IPS-NIHi11 (cell line): ENCODE measurements around the gene TRAPPC8.
"Not testable (repeated sequence)": the region's sequence is repeated elsewhere in the genome, so short reads cannot be mapped to it uniquely, and the experiment has no call there.

Experiments
- DNase-seq: peaks from one replicate; pipeline ENCODE4 v3.0.0; 2012; ENCODE audit warnings: mixed read lengths, low spot score

Gene TRAPPC8

DNA sequence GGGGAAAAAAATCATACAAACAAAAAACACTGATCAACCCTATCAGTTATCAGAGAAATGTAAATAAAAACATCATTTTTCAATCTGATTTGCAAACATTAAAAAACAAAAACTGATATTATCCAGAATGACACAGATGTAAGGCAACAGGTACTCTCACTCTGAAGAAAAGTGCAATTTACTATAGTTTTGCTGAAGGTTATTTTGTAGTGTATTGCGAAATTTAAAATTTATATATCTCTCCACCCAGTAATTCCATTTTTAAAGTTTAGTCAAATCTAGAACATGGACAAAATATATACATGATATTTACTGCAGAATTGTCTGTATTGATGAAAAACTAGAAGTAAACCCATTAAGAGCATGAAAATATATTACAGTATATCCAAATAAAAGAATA, 79.8 kb downstream of the TRAPPC8 start:
- no peak for DNase-seq

GRCh38 chr18:31860488-31860887, 82.4 kb downstream of the TRAPPC8 start:
- DNase-seq: no peak

DNA sequence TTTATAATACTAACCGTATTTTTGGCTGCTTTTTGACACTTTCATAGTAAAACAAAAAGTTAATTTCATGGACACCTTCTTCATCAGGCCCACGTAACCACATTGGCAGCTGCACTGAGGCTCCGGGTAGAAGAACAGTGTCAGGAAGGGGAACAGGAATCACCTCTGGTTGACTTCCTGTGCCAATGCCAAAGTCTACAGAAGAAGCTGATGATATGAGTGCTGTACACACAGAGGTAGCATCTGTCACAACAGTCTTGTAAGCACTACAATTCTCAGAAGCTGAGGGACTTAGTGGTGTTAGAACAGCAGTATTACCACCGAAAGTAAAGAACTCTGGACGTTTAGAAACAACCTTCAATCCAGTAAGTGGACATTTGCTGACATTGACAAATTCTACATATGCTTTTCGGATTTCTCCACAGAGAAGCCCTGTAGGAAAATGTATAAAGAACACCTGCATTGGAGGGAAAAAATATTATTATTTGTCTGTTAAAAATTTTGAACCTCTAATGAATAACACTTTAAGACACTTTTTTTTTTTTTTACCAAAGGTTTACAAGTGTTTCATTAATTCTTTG, 85.3 kb downstream of the TRAPPC8 start:
- DNase-seq: no peak

GRCh38 chr18:31850844-31851243, 92.1 kb downstream of the TRAPPC8 start:
- no peak for DNase-seq

DNA sequence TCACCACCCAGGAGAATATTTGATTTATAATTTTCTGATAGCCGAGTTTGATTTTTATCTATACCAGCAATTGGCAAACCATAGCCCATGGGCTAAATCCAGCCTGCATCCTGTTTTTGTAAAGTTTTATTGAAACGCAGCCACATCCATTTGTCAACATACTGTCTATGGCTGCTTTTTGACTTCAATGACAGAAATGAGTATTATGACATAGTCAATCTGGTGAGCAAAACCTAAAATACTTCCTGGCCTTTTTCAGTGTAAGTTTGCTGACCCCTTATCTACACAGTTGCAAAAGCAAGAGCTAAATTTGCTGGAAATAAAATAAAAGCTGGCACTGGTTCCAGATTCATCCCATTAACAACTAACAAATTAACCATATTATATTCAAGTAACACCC, 102.4 kb downstream of the TRAPPC8 start:
- no peak for DNase-seq

GRCh38 chr18:31837879-31838278, 105.0 kb downstream of the TRAPPC8 start:
- DNase-seq: no peak

- no peak for DNase-seq
Measured at GRCh38 chr18:31835528-31836133, 107.3 kb downstream of the TRAPPC8 start.

- no peak for DNase-seq
Measured at GRCh38 chr18:31831903-31832302, 111.0 kb downstream of the TRAPPC8 start.

GRCh38 chr18:31830686-31831085, 112.2 kb downstream of the TRAPPC8 start:
- no peak for DNase-seq

- no peak for DNase-seq
Measured at GRCh38 chr18:31828613-31829012, 114.3 kb downstream of the TRAPPC8 start.

DNA sequence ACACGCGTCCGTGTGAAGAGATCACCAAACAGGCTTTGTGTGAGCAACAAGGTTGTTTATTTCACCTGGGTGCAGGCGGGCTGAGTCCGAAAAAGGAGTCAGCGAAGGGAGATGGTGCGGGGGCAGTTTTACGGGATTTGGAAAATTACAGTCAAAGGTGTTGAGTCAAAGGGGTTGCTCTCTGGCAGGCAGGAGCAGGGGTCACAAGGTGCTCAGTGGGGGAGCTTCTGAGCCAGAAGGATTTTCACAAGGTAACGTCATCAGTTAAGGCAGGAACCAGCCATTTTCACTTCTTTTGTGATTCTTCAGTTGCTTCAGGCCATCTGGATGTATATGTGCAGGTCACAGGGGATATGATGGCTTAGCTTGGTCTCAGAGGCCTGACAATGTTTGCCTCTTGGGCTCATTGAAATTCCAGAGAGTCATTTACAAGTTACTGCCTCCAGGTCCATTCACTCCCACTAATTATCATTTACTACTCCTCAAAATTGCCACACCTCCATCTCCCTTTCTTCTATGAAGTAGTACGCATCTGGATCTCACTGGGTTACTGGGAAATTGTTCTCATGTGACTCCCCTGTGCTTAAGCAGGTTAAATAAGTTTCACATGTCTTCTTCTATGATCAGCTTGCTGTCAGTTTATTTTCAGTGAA, 116.1 kb downstream of the TRAPPC8 start:
- DNase-seq: not testable (repeated sequence)

- peak; percentile 43 for DNase-seq
Measured at GRCh38 chr18:31825772-31826171, 117.2 kb downstream of the TRAPPC8 start.

- no peak for DNase-seq
Measured at GRCh38 chr18:31821545-31822171, 121.3 kb downstream of the TRAPPC8 start.

DNA sequence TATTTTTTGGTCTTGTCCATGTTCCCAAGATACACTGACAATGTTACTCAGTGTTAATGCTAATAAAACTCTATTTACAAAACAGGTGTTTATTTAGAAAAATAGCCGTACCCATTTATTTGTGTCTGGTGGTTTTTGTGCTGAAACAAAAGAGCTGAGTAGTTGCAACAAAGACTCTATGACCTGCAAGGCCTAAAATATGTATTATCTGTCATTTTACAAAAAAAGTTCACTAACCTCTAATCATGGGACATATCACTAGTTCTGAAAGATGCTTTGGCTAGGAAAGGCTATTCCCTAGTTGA, 123.1 kb downstream of the TRAPPC8 start:
- no peak for DNase-seq

DNA sequence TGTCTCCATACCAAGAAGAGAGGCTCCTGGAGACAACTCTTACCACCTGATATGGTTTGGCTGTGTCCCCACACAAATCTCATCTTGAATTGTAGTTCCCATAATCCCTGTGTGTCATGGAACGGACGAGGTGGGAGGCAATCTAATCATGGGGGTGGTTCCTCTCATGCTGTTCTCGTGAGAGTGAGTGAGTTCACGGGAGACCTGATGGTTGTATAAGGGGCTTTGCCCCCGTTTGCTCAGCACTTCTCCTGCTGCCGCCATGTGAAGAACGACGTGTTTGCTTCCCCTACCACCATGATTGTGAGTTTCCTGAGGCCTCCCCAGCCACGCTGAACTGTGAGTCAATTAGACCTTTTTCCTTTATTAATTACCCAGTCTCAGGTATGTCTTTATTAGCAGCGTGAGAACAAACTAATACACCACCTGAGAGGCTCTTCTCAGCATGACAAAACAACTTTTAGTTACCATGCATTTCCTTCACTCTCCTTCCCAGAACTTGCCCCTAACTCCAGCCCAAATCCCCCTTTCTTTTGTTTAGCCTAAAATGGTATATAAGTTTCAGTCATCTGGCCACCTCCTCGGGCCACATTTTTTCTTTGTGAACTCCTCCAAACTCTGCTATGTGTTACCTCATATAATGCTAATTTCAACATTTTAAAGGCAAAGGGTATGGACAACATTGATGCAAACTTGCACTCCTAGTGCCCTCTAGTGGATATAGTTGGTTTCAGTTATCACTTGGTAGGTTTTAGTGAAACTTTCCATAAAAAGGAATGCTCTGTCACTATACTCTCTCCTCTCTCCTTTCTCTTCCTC, 123.6 kb downstream of the TRAPPC8 start:
- peak; percentile 31 for DNase-seq

DNA sequence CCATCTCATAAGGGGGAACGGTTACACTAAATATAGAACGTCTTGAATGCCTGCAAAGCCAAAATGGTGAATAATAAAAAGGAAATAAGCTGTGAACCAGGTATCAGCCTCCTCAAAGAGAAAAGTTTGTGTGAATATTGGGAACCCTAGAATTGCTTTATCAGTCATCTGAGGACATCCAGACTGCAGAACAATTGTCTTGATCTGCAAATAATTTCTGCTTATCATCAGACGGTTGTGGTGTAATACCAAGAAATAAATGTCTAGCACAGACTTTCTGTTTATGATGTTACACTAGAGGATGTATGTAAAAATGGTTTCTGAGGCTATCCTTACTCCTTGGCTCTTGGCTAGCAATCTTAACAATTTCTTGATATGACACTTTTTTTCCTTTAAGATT, 128.8 kb downstream of the TRAPPC8 start:
- no peak for DNase-seq

- not testable (repeated sequence) for DNase-seq
Measured at GRCh38 chr18:31810336-31811130, 132.4 kb downstream of the TRAPPC8 start.

- not testable (repeated sequence) for DNase-seq
Measured at GRCh38 chr18:31809049-31809448, 133.9 kb downstream of the TRAPPC8 start.

DNA sequence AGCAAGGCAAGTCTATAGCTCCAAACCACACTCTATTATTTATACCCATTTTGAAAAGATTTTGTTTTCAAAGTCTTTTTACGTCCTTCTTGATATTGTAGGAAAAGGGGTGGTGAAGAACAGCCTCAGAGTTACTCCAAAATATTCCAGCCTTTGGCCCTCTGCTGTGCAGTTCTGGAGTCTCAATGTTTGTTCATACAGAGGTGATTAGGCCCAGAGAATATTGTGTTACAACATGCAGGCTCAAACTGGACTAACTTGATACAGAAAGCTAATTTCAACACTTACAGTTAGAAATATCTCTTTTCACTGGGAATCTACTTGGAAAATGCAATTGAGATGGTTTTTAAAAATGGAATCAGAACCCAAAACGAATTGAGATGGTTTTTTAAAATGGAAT, 141.8 kb downstream of the TRAPPC8 start:
- no peak for DNase-seq

- DNase-seq: not testable (repeated sequence)
Measured at GRCh38 chr18:31799257-31799656, 143.7 kb downstream of the TRAPPC8 start.

DNA sequence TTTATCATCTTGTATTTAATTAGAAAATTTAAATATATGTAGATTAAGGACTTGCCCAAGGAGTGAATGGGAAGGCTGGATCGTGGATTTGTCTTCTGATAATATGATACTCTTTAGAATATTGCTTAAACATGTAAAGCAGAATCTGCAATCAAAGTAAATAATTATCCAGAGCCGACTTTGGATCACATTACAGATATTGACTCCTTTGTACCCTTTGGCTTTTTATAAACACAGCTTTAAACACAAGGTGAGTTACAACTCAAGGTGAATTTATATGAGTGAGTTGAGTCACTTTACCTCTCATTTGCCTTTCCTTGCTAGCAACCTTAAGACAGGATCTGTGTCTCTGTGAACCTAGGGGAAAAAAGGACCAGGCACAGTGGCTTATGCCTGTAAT, 144.5 kb downstream of the TRAPPC8 start:
- no peak for DNase-seq

DNA sequence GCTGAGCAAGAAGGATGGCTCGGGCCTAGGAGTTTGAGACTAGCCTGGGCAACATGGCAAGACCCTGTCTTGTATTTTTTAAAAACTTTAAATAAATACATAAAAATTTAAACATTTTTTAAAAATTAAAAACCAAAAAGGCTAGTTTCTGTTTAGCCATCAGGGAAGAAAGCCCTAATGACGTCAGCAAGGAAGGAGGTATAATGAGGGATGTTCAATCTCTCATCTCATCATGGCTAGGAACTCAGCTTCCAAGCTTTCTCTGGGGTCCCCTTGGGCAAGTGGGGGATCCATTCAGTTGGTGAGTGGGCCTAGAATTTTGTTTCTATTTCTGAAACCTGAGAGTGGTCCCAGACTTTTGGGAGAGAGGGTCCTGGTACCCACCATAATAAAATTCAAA, 147.2 kb downstream of the TRAPPC8 start:
- DNase-seq: no peak
